HCT116 (cell line): ENCODE data around the gene PRKG2. TPM values are rescaled to one million over a fixed set of nuclear protein-coding genes. Genes with fewer than 3 reads are reported as not detected.

Experiments
- ATAC-seq: fragments of 200-7000 bp; cut with Tn5 transposase; 2 replicates; pipeline ENCODE4 v1.9.1; 2020; ENCODE audit warnings: mild to moderate bottlenecking, moderate library complexity
- BruUV-seq: library from RNA; stranded (reverse); fragments of 400-500 nt; replicated peaks from 2 replicates; lab custom pipeline; 2021; lab: Mats Ljungman, UMichigan
- CTCF ChIA-PET: fragments of 300-600 bp; sonication (Branson Sonifier 250); formaldehyde crosslinking; loops from one replicate; lab custom pipeline; 2021; ENCODE audit warnings: antibody characterized with exemption; lab: Charles Lee
- POLR2A ChIA-PET: fragments of 300-600, 350-600 bp; sonication (Branson Sonifier 250); formaldehyde crosslinking; loops from one replicate; lab custom pipeline; 2021; ENCODE audit warnings: antibody characterized with exemption; lab: Charles Lee
- RAD21 ChIA-PET, 2 experiments: fragments of 300-600 bp; sonication (Branson Sonifier 250); formaldehyde crosslinking; loops; one replicate each; lab custom pipeline; 2023; ENCODE audit warnings: low total read pairs in 2 of 2; ENCODE audit not compliant: uncharacterized antibody in 2 of 2, unreplicated experiment in 2 of 2, low non-redundant PET in 1 of 2; lab: Charles Lee
- DNase-seq: peaks from one replicate; pipeline ENCODE4 v3.0.0-alpha.2; 2010; ENCODE audit warnings: low read depth, low spot score
- H2AFZ ChIP-seq: fragments of 200-600 bp; shearing (Covaris generic), sonication (generic); 2 replicates; pipeline ENCODE4 v1.6.1; 2017; ENCODE audit warnings: low read depth, mixed run types, mixed read lengths, antibody characterized with exemption, low read length; ENCODE audit not compliant: poor library complexity, severe bottlenecking
- H3K27ac ChIP-seq: 2 replicates; pipeline ENCODE4 v1.5.1; 2012; ENCODE audit warnings: low read depth, low read length
- H3K27me3 ChIP-seq: fragments of 200-600 bp; sonication (generic); 2 replicates; pipeline ENCODE4 v1.6.1; 2016; ENCODE audit warnings: mixed run types, low read length, mixed read lengths; ENCODE audit not compliant: insufficient read depth
- H3K36me3 ChIP-seq, 2 experiments: fragments of 200-500 bp in 1 of 2; fragments of 200-600 bp in 1 of 2; sonication (Bioruptor generic) in 1 of 2; sonication (generic) in 1 of 2; 2 replicates each; pipeline versions ENCODE4 v1.5.1 to v1.6.1; 2014 to 2016; ENCODE audit warnings: low read length in 2 of 2, inconsistent platforms in 1 of 2, mixed read lengths in 1 of 2, mixed run types in 1 of 2; ENCODE audit not compliant: insufficient read depth in 2 of 2, control insufficient read depth in 1 of 2
- H3K4me1 ChIP-seq, 2 experiments: fragments of 200-600 bp in 1 of 2; sonication (generic) in 1 of 2; 2 replicates each; pipeline versions ENCODE4 v1.5.1 to v1.6.1; 2012 to 2017; ENCODE audit warnings: low read length in 2 of 2, inconsistent platforms in 1 of 2, mild to moderate bottlenecking in 1 of 2, mixed read lengths in 1 of 2, mixed run types in 1 of 2, moderate library complexity in 1 of 2; ENCODE audit not compliant: insufficient read depth in 2 of 2, control insufficient read depth in 1 of 2
- H3K4me2 ChIP-seq: fragments of 200-600 bp; sonication (generic); 2 replicates; pipeline ENCODE4 v1.6.1; 2017; ENCODE audit warnings: mixed run types, low read length, mixed read lengths
- H3K4me3 ChIP-seq, 2 experiments: fragments of 200-600 bp in 1 of 2; sonication (generic) in 1 of 2; replicated peaks in 1 of 2; 2 replicates each; pipeline ENCODE4 v1.5.1; 2011 to 2016; ENCODE audit warnings: low read length in 2 of 2, control low read depth in 1 of 2, low read depth in 1 of 2, mild to moderate bottlenecking in 1 of 2, mixed read lengths in 1 of 2, mixed run types in 1 of 2
- H3K79me2 ChIP-seq: fragments of 200-600 bp; sonication (generic); 2 replicates; pipeline ENCODE4 v1.6.1; 2017; ENCODE audit warnings: mild to moderate bottlenecking, mixed run types, low read length, moderate library complexity, mixed read lengths; ENCODE audit not compliant: insufficient read depth
- H3K9ac ChIP-seq: fragments of 200-600 bp; sonication (generic); 2 replicates; pipeline ENCODE4 v1.6.1; 2016; ENCODE audit warnings: low read length, mixed read lengths
- H3K9me2 ChIP-seq: fragments of 200-600 bp; sonication (generic), shearing (Covaris generic); 2 replicates; pipeline ENCODE4 v1.6.1; 2017; ENCODE audit warnings: mixed run types, mild to moderate bottlenecking, moderate library complexity; ENCODE audit not compliant: insufficient read depth
- H3K9me3 ChIP-seq, 2 experiments: fragments of 200-500 bp in 1 of 2; fragments of 200-600 bp in 1 of 2; sonication (Bioruptor generic) in 1 of 2; sonication (generic) in 1 of 2; 2 replicates each; pipeline ENCODE4 v1.6.1; 2014 to 2017; ENCODE audit warnings: low read length in 2 of 2, mixed read lengths in 2 of 2, inconsistent platforms in 1 of 2, low read depth in 1 of 2, mild to moderate bottlenecking in 1 of 2, mixed run types in 1 of 2, moderate library complexity in 1 of 2; ENCODE audit not compliant: control insufficient read depth in 1 of 2, insufficient read depth in 1 of 2
- H4K20me1 ChIP-seq: fragments of 200-600 bp; sonication (generic), shearing (Covaris generic); 2 replicates; pipeline ENCODE4 v1.6.1; 2017; ENCODE audit warnings: mixed run types, mild to moderate bottlenecking, moderate library complexity; ENCODE audit not compliant: insufficient read depth
- CEBPB ChIP-seq: IDR thresholded peaks from 2 replicates; pipeline ENCODE4 v1.6.1; 2012; ENCODE audit warnings: low read depth
- EGR1 ChIP-seq: IDR thresholded peaks from 2 replicates; pipeline ENCODE4 v1.6.1; 2012; ENCODE audit warnings: low read depth
- EZH2 ChIP-seq: fragments of 200-600 bp; sonication (generic); IDR thresholded peaks from 2 replicates; pipeline ENCODE4 v1.6.1; 2017; ENCODE audit warnings: antibody characterized with exemption, mixed run types
- EZH2phosphoT487 ChIP-seq: fragments of 200-600 bp; IDR thresholded peaks from 2 replicates; pipeline ENCODE4 v1.6.1; 2018; ENCODE audit warnings: antibody characterized with exemption, borderline replicate concordance
- FOSL1 ChIP-seq: IDR thresholded peaks from 2 replicates; pipeline ENCODE4 v1.6.1; 2012; ENCODE audit warnings: low read depth
- POLR2A ChIP-seq: IDR thresholded peaks from 2 replicates; pipeline ENCODE4 v1.7.0; 2011; ENCODE audit warnings: borderline replicate concordance; ENCODE audit not compliant: insufficient read depth, insufficient read length; ENCODE audit errors: extremely low read depth
- POLR2AphosphoS5 ChIP-seq: IDR thresholded peaks from 2 replicates; pipeline ENCODE4 v1.6.1; 2011; ENCODE audit warnings: mild to moderate bottlenecking, low read depth, low read length, moderate library complexity
- RAD21 ChIP-seq: IDR thresholded peaks from 2 replicates; pipeline ENCODE4 v1.6.1; 2012; ENCODE audit warnings: low read depth, mild to moderate bottlenecking
- SIN3A ChIP-seq: IDR thresholded peaks from 2 replicates; pipeline ENCODE4 v1.6.1; 2012; ENCODE audit warnings: low read depth
- SP1 ChIP-seq: IDR thresholded peaks from 2 replicates; pipeline ENCODE4 v1.6.1; 2012; ENCODE audit warnings: low read depth
- SRF ChIP-seq: IDR thresholded peaks from 2 replicates; pipeline ENCODE4 v1.6.1; 2012; ENCODE audit warnings: low read depth
- YY1 ChIP-seq: IDR thresholded peaks from 2 replicates; pipeline ENCODE4 v1.6.1; 2011; ENCODE audit warnings: low read length, low read depth, moderate library complexity, mild to moderate bottlenecking; ENCODE audit not compliant: insufficient replicate concordance; ENCODE audit errors: extremely low read depth
- ZBTB33 ChIP-seq: IDR thresholded peaks from 2 replicates; pipeline ENCODE4 v1.6.1; 2011; ENCODE audit warnings: mild to moderate bottlenecking, low read length, moderate library complexity; ENCODE audit not compliant: insufficient replicate concordance; ENCODE audit errors: extremely low read depth
- intact Hi-C: fragments of 100-400 bp; cut with micrococcal nuclease; formaldehyde crosslinking; loops from 2 replicates; pipeline ENCODE4 v1.10.0; 2022
- total RNA-seq: library from RNA; stranded (reverse); gene quantifications from one replicate; pipeline ENCODE4 v1.2.1, GENCODE V29; 2021; ENCODE audit not compliant: unreplicated experiment
- TF ChIP-seq, protein P1 (sequence below): IDR thresholded peaks from 2 replicates; pipeline ENCODE4 v1.6.1; 2012
- TF ChIP-seq, protein P2 (sequence below): IDR thresholded peaks from 2 replicates; pipeline ENCODE4 v1.6.1; 2012
- TF ChIP-seq, protein P3 (sequence below), 3 experiments: fragments of 200-600 bp in 1 of 3; sonication (generic) in 1 of 3; IDR thresholded peaks in 2 of 3; conservative IDR thresholded peaks in 1 of 3; 2 replicates each; pipeline ENCODE4 v1.5.1; 2012 to 2017; ENCODE audit warnings: low read depth in 2 of 3, low read length in 2 of 3, antibody characterized with exemption in 1 of 3, borderline replicate concordance in 1 of 3, control low read depth in 1 of 3, mild to moderate bottlenecking in 1 of 3, mixed read lengths in 1 of 3, mixed run types in 1 of 3, moderate library complexity in 1 of 3; ENCODE audit not compliant: insufficient read depth in 1 of 3

PRKG2 gene
- total RNA-seq, 1 experiment from 2014 or later: 2.1 TPM

DNA sequence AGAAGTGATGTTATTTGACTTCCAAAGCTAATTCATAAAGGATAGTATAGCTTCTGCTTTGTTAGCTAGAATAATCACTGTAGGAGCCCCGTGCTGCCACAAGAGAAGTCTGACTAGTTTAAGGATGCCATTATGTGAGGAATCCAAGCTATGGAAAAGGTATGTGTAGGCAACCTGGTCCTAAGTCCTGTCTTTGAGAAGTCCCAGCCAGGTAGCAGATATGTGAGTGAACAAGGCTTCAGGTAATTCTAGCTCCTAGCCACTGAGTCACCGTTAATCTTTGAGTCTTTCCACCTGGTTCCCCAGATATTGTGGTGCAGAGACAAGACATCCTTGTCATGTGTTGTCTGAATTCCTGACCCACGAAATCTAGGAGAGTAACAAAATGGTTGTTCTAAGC, 129.0 kb downstream of the PRKG2 start (continued):
- TF ChIP-seq SRF (no peak), EZH2phosphoT487 (no peak)

GRCh38 chr4:81085291-81085690, 129.7 kb downstream of the PRKG2 start:
- H3K4me1 ChIP-seq: no peaks in the 10 kb centered on the region
- no peaks in the 10 kb centered on the region for H3K9me3 ChIP-seq
- no peak for ATAC-seq
- no peak overlapping the region for H3K27ac ChIP-seq
- no peaks in the 10 kb centered on the region for H3K27me3 ChIP-seq
- intact Hi-C loops: no loop called here
- H3K79me2 ChIP-seq: no peaks in the 10 kb centered on the region
- H3K9me2 ChIP-seq: no peaks in the 10 kb centered on the region
- CTCF ChIA-PET: interaction anchor here (0.9 kb wide), 1 partner anchor 266 kb away, joined by 4 read pairs; no protein-coding TSS in a partner anchor
- no peak for TF ChIP-seq SP1
- no peak for TF ChIP-seq POLR2A
- no peak for TF ChIP-seq POLR2AphosphoS5
- TF ChIP-seq SIN3A: no peak
- no peak for TF ChIP-seq YY1
- TF ChIP-seq, all 23 proteins: peak for 0
- Histone ChIP-seq H3K36me3 (no peaks in the 10 kb centered on the region), H3K4me2 (no peak overlapping the region), H2AFZ (no peak overlapping the region), H4K20me1 (no peaks in the 10 kb centered on the region), H3K9ac (no peak overlapping the region), H3K4me3 (no peak overlapping the region)
- no TSS peak for BruUV-seq
- POLR2A ChIA-PET: no interaction called here
- DNase-seq: no peak
- RAD21 ChIA-PET: no interaction called here

DNA sequence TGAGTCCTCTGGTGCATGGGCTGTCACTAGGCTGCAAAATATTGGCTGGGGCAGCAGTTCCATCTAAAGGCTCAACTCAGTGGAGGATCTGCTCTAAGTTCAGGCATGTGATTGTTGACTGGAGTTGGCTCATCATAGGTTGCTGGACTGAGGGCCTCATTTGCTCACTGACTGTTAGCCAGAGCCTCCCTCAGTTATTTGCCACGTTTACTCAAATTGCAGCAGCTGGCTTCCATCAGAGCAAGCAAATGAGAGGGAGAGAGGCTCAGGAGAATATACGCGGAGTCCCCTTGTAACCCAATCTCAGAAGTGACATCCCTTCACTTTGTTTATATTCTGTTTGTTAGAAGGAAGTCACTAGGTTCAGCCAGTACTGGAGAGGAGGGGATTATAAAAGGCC, 130.4 kb downstream of the PRKG2 start:
- intact Hi-C loops: no loop called here
- BruUV-seq: no TSS peak
- Histone ChIP-seq H4K20me1 (no peaks in the 10 kb centered on the region), H3K27me3 (no peaks in the 10 kb centered on the region), H3K27ac (no peak overlapping the region), H3K4me3 (no peak overlapping the region), H3K4me2 (no peak overlapping the region), H3K9me3 (no peaks in the 10 kb centered on the region), H2AFZ (no peak overlapping the region), H3K9ac (no peak overlapping the region), H3K9me2 (no peaks in the 10 kb centered on the region), H3K79me2 (no peaks in the 10 kb centered on the region), H3K36me3 (no peaks in the 10 kb centered on the region), H3K4me1 (no peaks in the 10 kb centered on the region)
- DNase-seq: no peak
- ChIA-PET POLR2A (no interaction called here), CTCF (interaction anchor here (0.9 to 1.1 kb wide), 3 partner anchors 267 to 383 kb away, joined by 3 to 7 read pairs (median 4); no protein-coding TSS in a partner anchor), RAD21 (no interaction called here)
- no peak for ATAC-seq
- TF ChIP-seq FOSL1: no peak
- TF ChIP-seq, protein P1, sequence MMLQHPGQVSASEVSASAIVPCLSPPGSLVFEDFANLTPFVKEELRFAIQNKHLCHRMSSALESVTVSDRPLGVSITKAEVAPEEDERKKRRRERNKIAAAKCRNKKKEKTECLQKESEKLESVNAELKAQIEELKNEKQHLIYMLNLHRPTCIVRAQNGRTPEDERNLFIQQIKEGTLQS: no peak
- TF ChIP-seq CEBPB: no peak
- TF ChIP-seq EZH2: no peak
- TF ChIP-seq SRF: no peak
- no peak for TF ChIP-seq SP1
- TF ChIP-seq, protein P2, sequence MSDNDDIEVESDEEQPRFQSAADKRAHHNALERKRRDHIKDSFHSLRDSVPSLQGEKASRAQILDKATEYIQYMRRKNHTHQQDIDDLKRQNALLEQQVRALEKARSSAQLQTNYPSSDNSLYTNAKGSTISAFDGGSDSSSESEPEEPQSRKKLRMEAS: no peak
- no peak for TF ChIP-seq EGR1
- no peak for TF ChIP-seq SIN3A
- no peak for TF ChIP-seq POLR2AphosphoS5
- no peak for TF ChIP-seq ZBTB33
- TF ChIP-seq RAD21: no peak
- TF ChIP-seq, protein P3, sequence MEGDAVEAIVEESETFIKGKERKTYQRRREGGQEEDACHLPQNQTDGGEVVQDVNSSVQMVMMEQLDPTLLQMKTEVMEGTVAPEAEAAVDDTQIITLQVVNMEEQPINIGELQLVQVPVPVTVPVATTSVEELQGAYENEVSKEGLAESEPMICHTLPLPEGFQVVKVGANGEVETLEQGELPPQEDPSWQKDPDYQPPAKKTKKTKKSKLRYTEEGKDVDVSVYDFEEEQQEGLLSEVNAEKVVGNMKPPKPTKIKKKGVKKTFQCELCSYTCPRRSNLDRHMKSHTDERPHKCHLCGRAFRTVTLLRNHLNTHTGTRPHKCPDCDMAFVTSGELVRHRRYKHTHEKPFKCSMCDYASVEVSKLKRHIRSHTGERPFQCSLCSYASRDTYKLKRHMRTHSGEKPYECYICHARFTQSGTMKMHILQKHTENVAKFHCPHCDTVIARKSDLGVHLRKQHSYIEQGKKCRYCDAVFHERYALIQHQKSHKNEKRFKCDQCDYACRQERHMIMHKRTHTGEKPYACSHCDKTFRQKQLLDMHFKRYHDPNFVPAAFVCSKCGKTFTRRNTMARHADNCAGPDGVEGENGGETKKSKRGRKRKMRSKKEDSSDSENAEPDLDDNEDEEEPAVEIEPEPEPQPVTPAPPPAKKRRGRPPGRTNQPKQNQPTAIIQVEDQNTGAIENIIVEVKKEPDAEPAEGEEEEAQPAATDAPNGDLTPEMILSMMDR (IDR thresholded peaks at IDR 0.05 in 2 of 3, conservative IDR thresholded peaks at IDR 0.05 in 1 of 3; ENCODE audit: borderline replicate concordance in 1 of 3, insufficient read depth in 1 of 3, low read depth in 2 of 3, low read length in 2 of 3): no peak
